GM19463 (cell line): ENCODE data around the gene GJC3.
A peak's percentile ranks its signal among the peaks of the same experiment; 100 is the strongest.
"Not testable (repeated sequence)": the region's sequence is repeated elsewhere in the genome, so short reads cannot be mapped to it uniquely, and the experiment has no call there.

Source experiments
- ATAC-seq: cut with Tn5 transposase; IDR thresholded peaks from one replicate; pipeline ENCODE4 v1.9.1; 2021; ENCODE audit warnings: mild to moderate bottlenecking, moderate library complexity; ENCODE audit not compliant: unreplicated experiment

Gene GJC3

DNA sequence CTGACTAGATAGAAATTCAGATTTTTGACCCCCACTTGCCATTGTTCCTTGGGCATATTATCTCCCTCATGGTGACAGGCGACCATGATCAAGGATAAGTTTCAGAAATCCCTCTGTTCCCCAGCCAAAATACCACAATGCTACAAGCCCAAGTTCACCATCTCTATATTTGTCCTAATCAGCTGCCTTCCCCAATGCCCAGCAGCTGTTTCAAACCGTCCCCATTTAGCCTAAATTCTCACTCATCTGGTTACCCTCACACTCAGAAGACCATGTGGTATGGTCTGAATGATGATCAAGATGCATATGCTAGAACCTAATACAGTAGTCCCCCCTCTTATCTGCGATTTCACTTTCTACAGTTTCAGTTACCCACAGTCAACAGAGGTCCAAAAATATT, 956 bp upstream of the GJC3 start:
- no peak for ATAC-seq

DNA sequence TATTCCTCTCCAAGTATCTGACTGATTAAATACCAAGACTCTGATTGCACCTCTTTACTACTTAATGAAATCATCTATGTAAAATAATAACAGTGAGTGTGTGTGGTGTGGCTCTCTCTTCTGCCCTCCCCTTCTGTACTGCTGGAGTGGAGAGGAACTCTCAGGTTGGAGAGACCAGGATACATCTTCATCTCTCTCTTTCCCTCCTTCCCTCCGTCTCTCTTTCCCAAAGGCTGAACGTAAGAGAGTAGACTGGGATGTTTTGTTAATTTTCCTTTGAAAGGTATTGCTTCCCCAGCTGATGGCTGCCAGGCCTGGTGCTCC, 272 bp upstream of the GJC3 start:
- ATAC-seq: no peak

- no peak for ATAC-seq
Observed at GRCh38 chr7:99928188-99928587, 1.2 kb downstream of the GJC3 start.

- no peak for ATAC-seq
Observed at GRCh38 chr7:99927536-99927935, 1.9 kb downstream of the GJC3 start.

GRCh38 chr7:99926321-99926720, 3.1 kb downstream of the GJC3 start:
- no peak for ATAC-seq

- no peak for ATAC-seq
Observed at GRCh38 chr7:99923200-99923599, 6.2 kb downstream of the GJC3 start.

DNA sequence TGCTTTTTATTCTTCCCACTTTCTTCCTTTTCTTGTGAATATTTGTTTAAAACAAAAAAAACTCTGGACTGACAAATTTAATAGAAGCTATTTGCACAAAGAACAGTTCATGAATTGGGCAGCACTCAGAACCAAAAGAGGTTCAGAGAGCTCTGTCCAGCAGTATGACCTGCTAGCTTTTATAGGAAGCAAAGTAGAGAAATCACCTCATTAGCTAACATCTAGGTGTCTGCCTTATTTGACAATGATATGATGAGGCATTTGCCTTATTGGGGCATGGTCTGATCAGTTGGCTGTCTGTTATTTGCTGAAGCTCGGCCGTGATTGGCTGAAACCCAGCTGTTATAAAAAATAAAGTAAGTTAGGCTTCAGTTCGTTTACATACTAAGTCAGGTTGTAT, 9.3 kb downstream of the GJC3 start:
- no peak for ATAC-seq

GRCh38 chr7:99919814-99920112, 9.7 kb downstream of the GJC3 start:
- no peak for ATAC-seq

GRCh38 chr7:99918959-99919813, 10.2 kb downstream of the GJC3 start, which contains the start of gene TRIM4:
Gene TRIM4, minus strand, starts transcription at chr7:99919530. Its CDS starts 129 bp downstream, at chr7:99919401.
- ATAC-seq: peak; percentile 96

GRCh38 chr7:99910976-99911375, 18.4 kb downstream of the GJC3 start:
- ATAC-seq: no peak

DNA sequence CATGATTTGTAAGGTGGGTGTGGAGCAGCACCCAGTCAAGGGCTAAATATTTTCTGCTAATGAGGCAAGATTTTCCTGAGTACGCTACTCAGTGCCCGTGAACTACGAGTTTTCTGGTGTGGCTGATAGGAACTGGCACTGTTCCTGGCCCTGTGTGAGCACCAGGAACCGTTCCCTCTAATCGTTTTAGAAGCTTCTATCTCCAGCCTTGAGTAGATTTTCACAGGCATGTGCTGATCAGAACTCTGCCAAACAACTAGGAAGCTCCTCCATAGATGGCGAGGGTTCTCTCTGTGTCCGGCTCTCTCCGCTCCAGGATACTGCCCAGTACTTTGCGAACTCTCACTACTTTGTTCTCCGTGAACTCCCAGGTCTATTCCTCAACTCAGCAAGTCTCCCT, 27.8 kb downstream of the GJC3 start:
- no peak for ATAC-seq

GRCh38 chr7:99899830-99900519, 29.4 kb downstream of the GJC3 start:
- no peak for ATAC-seq

- no peak for ATAC-seq
Observed at GRCh38 chr7:99898836-99899235, 30.6 kb downstream of the GJC3 start.

GRCh38 chr7:99898023-99898357, 31.4 kb downstream of the GJC3 start:
- ATAC-seq: no peak

DNA sequence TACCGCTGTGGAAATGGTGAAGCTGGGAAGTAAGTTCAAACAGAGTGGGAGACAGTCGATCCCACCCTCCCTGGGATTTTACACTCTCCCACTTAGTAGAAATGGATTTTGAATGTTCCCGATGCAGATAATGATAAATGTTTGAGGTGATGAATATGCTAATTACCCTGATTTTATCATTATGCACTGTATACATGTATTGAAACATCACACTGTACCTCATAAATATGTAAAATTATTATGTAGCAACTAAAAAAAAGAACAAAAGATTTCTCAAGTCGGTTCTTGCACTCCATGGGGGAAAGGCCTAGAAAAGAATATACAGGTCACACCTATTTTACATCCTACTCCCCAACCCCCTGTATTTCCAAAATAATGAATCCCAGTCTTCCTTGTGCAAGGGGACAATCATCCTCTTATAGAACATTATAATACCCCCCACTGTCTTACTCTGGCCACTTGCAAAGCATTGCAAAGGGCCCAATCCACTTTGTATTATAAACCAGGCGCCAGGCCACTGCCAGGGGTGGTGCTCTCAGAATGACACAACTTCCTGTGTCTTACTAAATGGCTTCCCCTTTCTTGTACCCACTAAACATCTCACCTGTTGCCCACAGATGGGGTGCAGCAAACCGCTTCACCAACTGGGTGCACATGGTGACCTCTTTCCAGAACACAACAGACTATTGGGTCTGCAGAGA, 31.9 kb downstream of the GJC3 start:
- no peak for ATAC-seq

DNA sequence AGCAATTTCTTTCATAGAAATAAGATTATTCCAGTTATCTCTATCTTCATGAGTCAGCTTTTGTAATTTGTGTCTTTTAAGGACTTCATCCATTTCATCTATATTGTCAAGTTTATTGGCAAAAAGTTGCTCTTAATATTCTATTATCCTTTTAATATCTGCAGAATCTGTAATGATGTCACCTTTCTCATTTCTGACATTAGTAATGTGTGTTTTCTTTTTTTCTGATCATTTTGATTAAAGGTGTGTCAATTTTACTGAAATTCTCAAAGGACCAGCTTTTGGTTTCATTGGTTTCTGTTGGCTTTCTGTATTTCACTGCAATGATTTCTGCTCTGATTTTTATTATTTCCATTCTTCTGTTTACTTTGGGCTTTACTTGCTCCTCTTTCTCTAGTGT, 34.7 kb downstream of the GJC3 start:
- ATAC-seq: no peak

DNA sequence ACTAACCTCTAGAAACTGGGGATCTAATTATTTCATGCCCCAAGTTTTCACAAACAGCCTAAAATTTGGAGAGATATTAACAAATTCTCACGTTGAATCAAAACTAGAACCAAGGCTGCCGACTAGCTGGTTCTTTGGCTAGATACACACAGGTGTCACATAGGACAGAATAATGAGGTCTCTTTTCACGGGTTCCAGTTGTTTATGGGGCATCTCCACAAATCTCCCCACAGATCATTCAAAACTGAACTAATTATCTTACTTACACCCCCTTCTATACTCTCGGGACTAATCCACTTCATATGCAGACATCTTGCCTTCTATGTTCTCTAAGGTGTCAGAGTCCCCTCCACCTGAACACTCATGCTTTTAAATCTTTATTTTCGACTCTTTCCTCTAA, 36.1 kb downstream of the GJC3 start:
- no peak for ATAC-seq

- not testable (repeated sequence) for ATAC-seq
Observed at GRCh38 chr7:99890348-99890747, 39.1 kb downstream of the GJC3 start.

GRCh38 chr7:99888366-99888765, 41.1 kb downstream of the GJC3 start:
- ATAC-seq: not testable (repeated sequence)

GRCh38 chr7:99881370-99881769, 48.0 kb downstream of the GJC3 start:
- ATAC-seq: no peak

- no peak for ATAC-seq
Observed at GRCh38 chr7:99876933-99877332, 52.5 kb downstream of the GJC3 start, which contains the start of gene OR2AE1. Gene OR2AE1, minus strand, starts transcription at chr7:99877033. Its CDS starts 0 bp downstream, at chr7:99877033.

GRCh38 chr7:99876491-99876890, 52.9 kb downstream of the GJC3 start:
- no peak for ATAC-seq
